Measurements from ENCODE around the gene BEST1. TPM values are rescaled to one million over a fixed set of nuclear protein-coding genes. Genes with fewer than 3 reads are reported as not detected.
A peak's percentile ranks its signal among the peaks of the same experiment; 100 is the strongest.

Gene BEST1
- total RNA-seq, 1 donor, result 8.0 TPM

DNA sequence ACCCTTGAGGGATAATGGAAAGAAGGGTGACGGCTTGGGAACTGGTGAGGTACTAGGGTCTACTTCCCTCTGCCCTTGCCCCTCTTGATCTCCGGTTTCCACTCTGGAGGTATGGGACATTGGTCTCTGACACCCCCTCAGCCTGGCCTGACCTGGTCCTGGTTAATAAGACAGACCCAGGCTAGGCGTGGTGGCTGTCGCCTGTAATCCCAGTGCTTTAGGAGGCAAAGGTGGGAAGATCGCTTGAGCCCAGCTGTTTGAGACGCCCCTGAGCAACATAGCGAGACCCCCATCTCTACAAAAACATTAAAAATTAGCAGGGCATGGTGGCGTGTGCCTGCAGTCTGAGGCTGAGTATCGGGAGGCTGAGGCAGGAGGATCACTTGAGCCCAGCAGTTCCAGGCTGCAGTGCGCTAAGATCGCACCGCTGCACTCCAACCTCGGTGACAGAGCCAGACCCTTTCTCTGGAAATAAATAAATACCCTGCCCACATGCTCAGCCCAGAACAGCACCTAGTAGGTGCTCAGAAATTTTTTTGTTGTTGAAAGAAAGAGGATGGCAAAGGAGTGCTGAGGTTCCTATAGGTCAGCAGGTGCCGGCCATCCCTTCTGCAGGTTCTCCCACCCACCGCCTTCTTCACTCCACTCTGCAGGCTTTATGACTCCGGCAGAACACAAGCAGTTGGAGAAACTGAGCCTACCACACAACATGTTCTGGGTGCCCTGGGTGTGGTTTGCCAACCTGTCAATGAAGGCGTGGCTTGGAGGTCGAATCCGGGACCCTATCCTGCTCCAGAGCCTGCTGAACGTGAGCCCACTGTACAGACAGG, 6.3 kb downstream of the BEST1 start:
- Histone ChIP-seq H3K4me3 (ENCODE audit: insufficient read depth, low read length) (peak overlapping the region; percentile 67), H3K4me1 (ENCODE audit: insufficient read depth, low read length) (peaks cover 17% of the 10 kb centered on the region), H3K27ac (ENCODE audit: low read depth, low read length) (no peak overlapping the region), H2AFZ (ENCODE audit: low read length) (no peak overlapping the region), H3K79me2 (ENCODE audit: insufficient read depth, low read length) (peaks cover 5% of the 10 kb centered on the region), H3K9me3 (ENCODE audit: low read depth, low read length) (no peaks in the 10 kb centered on the region), H3K4me2 (ENCODE audit: insufficient read depth, low read length) (peak overlapping the region; percentile 85), H4K20me1 (ENCODE audit: insufficient read depth, low read length) (peaks cover 2% of the 10 kb centered on the region), H3K27me3 (ENCODE audit: insufficient read depth, low read length) (no peaks in the 10 kb centered on the region), H3K36me3 (ENCODE audit: insufficient read depth, low read length) (peaks cover 3% of the 10 kb centered on the region)
- TF ChIP-seq, protein P1, sequence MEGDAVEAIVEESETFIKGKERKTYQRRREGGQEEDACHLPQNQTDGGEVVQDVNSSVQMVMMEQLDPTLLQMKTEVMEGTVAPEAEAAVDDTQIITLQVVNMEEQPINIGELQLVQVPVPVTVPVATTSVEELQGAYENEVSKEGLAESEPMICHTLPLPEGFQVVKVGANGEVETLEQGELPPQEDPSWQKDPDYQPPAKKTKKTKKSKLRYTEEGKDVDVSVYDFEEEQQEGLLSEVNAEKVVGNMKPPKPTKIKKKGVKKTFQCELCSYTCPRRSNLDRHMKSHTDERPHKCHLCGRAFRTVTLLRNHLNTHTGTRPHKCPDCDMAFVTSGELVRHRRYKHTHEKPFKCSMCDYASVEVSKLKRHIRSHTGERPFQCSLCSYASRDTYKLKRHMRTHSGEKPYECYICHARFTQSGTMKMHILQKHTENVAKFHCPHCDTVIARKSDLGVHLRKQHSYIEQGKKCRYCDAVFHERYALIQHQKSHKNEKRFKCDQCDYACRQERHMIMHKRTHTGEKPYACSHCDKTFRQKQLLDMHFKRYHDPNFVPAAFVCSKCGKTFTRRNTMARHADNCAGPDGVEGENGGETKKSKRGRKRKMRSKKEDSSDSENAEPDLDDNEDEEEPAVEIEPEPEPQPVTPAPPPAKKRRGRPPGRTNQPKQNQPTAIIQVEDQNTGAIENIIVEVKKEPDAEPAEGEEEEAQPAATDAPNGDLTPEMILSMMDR (IDR thresholded peaks at IDR 0.05; ENCODE audit: extremely low read depth, low read depth, low read length), result no peak
- DNase-seq (ENCODE audit: insufficient read length, low spot score, missing footprints), result no peak

GRCh38 chr11:61957021-61957770, 7.0 kb downstream of the BEST1 start:
- no peak overlapping the region for H3K4me3 ChIP-seq (ENCODE audit: insufficient read depth, low read length)
- H3K27me3 ChIP-seq (ENCODE audit: insufficient read depth, low read length), result no peaks in the 10 kb centered on the region
- peaks cover 3% of the 10 kb centered on the region for H3K36me3 ChIP-seq (ENCODE audit: insufficient read depth, low read length)
- peaks cover 20% of the 10 kb centered on the region for H3K4me1 ChIP-seq (ENCODE audit: insufficient read depth, low read length)
- DNase-seq (ENCODE audit: insufficient read length, low spot score, missing footprints), result no peak
- no peak overlapping the region for H3K4me2 ChIP-seq (ENCODE audit: insufficient read depth, low read length)
- peaks cover 5% of the 10 kb centered on the region for H3K79me2 ChIP-seq (ENCODE audit: insufficient read depth, low read length)
- H3K9me3 ChIP-seq (ENCODE audit: low read depth, low read length), result no peaks in the 10 kb centered on the region
- TF ChIP-seq, protein P1 (IDR thresholded peaks at IDR 0.05; ENCODE audit: extremely low read depth, low read depth, low read length), result no peak
- H4K20me1 ChIP-seq (ENCODE audit: insufficient read depth, low read length), result peaks cover 4% of the 10 kb centered on the region
- no peak overlapping the region for H3K27ac ChIP-seq (ENCODE audit: low read depth, low read length)
- no peak overlapping the region for H2AFZ ChIP-seq (ENCODE audit: low read length)

- no peaks in the 10 kb centered on the region for H3K9me3 ChIP-seq (ENCODE audit: low read depth, low read length)
- DNase-seq (ENCODE audit: insufficient read length, low spot score, missing footprints), result no peak
- no peaks in the 10 kb centered on the region for H3K27me3 ChIP-seq (ENCODE audit: insufficient read depth, low read length)
- H2AFZ ChIP-seq (ENCODE audit: low read length), result no peak overlapping the region
- H3K36me3 ChIP-seq (ENCODE audit: insufficient read depth, low read length), result peaks cover 8% of the 10 kb centered on the region
- peaks cover 27% of the 10 kb centered on the region for H3K4me1 ChIP-seq (ENCODE audit: insufficient read depth, low read length)
- H3K4me3 ChIP-seq (ENCODE audit: insufficient read depth, low read length), result no peak overlapping the region
- peaks cover 6% of the 10 kb centered on the region for H4K20me1 ChIP-seq (ENCODE audit: insufficient read depth, low read length)
- TF ChIP-seq, protein P1 (IDR thresholded peaks at IDR 0.05; ENCODE audit: extremely low read depth, low read depth, low read length), result no peak
- H3K4me2 ChIP-seq (ENCODE audit: insufficient read depth, low read length), result no peak overlapping the region
- H3K79me2 ChIP-seq (ENCODE audit: insufficient read depth, low read length), result peaks cover 5% of the 10 kb centered on the region
- H3K27ac ChIP-seq (ENCODE audit: low read depth, low read length), result no peak overlapping the region
Measured at GRCh38 chr11:61958590-61958989, 8.4 kb downstream of the BEST1 start.

DNA sequence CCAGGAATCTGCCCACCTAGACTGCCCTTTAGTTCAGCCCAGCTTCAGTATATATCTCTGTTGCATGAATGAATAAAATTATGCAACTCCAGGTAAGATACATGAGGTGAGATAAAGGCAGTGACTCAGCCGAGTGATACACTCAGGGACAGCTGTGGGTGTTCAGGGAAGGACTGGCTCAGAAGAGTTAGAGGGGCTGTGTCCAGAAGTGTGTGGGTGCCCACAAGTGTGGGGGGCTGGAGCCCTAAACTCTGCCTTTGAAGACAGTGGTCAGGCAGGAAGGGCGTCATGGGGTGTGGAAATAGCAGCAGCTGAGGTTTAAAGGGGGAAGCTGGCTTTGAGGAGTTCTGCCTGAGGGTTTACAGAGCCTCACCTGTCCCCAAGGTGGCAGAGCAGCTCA, 9.0 kb downstream of the BEST1 start:
- DNase-seq (ENCODE audit: insufficient read length, low spot score, missing footprints), result no peak
- no peaks in the 10 kb centered on the region for H3K9me3 ChIP-seq (ENCODE audit: low read depth, low read length)
- H3K4me3 ChIP-seq (ENCODE audit: insufficient read depth, low read length), result no peak overlapping the region
- peaks cover 14% of the 10 kb centered on the region for H3K36me3 ChIP-seq (ENCODE audit: insufficient read depth, low read length)
- TF ChIP-seq, protein P1 (IDR thresholded peaks at IDR 0.05; ENCODE audit: extremely low read depth, low read depth, low read length), result no peak
- no peak overlapping the region for H2AFZ ChIP-seq (ENCODE audit: low read length)
- H3K4me2 ChIP-seq (ENCODE audit: insufficient read depth, low read length), result no peak overlapping the region
- H3K4me1 ChIP-seq (ENCODE audit: insufficient read depth, low read length), result peaks cover 29% of the 10 kb centered on the region
- no peak overlapping the region for H3K27ac ChIP-seq (ENCODE audit: low read depth, low read length)
- peaks cover 5% of the 10 kb centered on the region for H3K79me2 ChIP-seq (ENCODE audit: insufficient read depth, low read length)
- peaks cover 10% of the 10 kb centered on the region for H4K20me1 ChIP-seq (ENCODE audit: insufficient read depth, low read length)
- H3K27me3 ChIP-seq (ENCODE audit: insufficient read depth, low read length), result no peaks in the 10 kb centered on the region

All from osteoblast (primary cell).